HG03095 (cell line): ENCODE results near the gene CACNG6.
"Not testable (repeated sequence)": the region's sequence is repeated elsewhere in the genome, so short reads cannot be mapped to it uniquely, and the experiment has no call there.

Experiments used
- ATAC-seq: cut with Tn5 transposase; IDR thresholded peaks from one replicate; pipeline ENCODE4 v1.9.1; 2021; ENCODE audit warnings: moderate library complexity; ENCODE audit not compliant: unreplicated experiment

Gene CACNG6

GRCh38 chr19:53999694-54000093, 8.3 kb downstream of the CACNG6 start:
- ATAC-seq = no peak

DNA sequence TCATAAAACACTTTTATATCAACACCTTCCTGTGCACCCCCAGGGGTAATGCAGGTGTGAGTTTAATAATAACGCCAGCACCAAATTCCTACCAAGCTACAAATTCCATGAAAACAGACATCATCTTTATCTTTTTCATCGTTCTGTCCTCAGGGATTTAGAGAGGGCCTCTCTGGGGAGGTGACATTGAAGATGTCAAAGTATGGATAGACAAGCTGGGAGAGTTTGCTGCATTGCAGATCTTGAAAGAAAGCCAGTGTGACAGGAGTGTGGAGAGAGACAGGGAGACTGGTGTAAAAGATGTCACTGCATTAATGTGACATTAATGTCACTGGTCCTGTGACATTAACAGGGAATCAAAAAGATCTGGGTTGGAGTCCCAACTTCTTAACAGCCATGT, 10.1 kb downstream of the CACNG6 start:
- no peak for ATAC-seq

DNA sequence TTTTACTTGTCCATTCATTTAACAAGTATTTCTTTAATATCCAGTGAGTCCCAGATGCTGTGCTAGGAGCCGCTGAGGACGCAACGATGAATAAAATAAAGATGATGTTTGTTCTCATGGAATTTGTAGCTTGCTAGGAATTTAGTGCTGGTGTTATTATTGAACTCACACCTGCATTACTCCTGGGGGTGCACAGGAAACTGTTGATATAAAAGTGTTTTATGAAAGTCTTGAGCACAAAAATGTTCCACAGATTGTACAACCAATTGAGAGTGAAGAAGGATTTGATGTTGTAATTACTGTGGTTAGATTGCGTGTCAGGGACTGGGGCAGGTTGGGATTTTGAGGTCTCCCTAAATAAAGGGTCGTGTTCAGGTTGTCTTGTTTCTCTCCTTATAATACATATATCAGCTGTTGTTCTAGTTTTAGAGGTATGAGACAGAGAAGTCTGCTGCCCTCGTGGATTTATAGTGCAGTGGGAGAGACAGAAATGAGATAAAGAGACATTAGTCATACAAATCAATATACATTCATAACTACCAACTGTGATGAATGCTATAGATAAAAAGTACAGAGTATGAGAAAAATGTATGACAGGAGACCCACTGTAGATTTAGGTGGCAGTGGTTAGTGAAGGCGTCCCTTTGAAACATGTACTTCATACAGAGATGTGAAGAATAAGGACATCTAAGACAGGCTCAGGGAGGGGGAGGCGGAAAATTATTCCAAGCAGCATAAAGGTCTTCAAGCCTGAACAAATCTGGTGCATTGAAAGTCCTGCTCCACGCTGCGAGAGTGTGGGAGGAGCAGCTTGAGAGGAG, 11.3 kb downstream of the CACNG6 start:
- ATAC-seq = no peak

DNA sequence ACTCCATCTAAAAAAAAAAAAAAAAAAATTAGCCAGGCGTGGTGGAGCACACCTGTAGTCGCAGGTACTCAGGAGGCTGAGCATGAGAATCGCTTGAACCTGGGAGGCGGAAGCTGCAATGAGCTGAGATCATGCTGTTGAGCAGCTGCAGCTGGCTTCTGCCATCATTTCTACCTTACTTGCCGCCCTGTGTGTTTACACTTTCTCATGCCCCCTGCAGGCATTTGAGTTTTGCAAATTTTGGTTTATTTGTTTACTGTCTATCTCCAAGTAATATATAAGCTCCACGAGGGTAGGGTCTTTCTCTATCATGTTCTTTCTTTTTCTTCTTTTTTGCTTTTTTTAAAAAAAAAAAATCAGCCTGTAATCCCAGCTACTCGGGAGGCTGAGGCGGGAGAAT, 18.0 kb downstream of the CACNG6 start:
- no peak for ATAC-seq

- ATAC-seq = no peak
These were observed 19.0 kb downstream of the CACNG6 start for GRCh38 chr19:54010474-54010873.

DNA sequence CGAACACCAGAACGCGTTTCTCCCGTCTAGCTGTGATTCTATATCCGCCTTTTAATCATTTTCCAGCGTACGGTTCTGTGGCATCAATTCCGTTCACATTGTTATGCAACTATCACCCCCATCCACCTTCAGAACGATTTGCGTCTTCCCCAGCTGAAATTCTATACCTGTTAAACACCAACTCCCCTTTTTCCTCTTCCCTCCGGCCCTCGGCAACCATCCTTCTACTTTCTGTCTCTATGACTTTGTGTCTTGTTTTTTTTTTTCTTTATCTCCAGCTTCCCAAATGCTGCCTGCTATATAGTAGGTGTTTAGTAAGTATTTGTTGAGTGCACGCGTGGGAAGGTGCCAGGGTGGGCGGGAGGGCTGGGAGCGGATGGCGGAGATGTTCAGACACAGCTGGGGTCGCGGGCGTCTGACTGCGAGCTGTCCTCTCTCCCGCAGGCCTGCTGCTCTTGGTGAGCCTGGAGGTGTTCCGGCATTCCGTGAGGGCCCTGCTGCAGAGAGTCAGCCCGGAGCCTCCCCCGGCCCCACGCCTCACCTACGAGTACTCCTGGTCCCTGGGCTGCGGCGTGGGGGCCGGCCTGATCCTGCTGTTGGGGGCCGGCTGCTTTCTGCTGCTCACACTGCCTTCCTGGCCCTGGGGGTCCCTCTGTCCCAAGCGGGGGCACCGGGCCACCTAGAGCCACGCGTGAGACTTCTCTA, 20.2 kb downstream of the CACNG6 start:
- no peak for ATAC-seq

DNA sequence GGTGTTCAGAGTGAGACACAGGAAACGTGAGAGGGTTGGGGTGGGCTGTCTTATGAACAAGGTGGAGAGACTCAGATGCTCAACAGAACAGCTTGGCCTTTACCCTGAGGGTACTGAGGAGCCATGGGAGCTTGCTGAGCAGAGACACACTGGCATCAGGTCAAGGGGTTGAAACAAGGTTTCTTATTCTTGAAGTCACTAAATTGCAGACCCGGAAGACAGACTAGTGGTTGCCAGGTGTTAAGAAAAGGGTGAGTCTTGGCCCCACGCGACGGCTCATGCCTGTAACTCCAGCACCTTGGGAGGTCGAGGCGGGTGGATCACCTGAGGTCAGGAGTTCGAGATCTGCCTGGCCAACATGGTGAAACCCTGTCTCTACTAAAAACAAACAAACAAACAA, 22.4 kb downstream of the CACNG6 start:
- no peak for ATAC-seq

- no peak for ATAC-seq
These were observed 23.6 kb downstream of the CACNG6 start for GRCh38 chr19:54014920-54015560.

DNA sequence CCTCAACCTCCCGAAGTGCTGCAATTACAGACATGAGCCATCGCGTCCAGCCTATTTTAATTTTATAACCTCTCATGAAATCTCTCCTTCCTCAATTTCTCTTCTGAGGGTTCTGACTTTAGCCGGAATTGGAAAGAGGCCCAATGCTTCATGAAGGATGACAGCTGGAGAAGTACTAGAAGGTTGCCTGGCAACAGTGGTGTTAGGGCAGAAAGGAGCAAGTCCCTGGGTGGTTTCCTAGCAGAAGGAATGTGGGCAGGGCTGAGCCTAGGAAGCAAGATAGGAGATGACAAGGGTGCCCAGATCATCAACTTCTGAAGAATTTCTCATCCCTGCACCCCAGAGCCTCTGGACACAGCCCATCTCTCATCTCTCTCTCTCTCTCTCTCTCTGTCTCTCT, 25.8 kb downstream of the CACNG6 start:
- no peak for ATAC-seq

DNA sequence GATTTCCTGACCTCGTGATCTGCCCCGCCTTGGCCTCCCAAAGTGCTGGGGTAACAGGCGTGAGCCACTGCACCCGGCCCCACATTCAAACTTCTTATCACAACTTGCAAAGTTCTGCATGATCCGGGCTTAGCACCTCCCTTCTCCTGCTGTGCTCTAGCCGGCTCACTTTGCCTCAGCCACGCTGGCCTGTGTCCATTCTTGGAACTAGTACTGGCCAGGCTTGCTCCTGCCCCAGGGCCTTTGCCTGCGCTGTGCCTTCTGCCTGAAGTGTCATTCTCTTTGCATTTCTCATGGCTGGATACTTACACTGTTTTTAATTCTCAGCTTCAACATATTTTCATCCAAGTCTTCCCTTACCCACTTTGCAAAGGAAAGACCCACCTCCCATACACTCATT, 29.9 kb downstream of the CACNG6 start:
- no peak for ATAC-seq

DNA sequence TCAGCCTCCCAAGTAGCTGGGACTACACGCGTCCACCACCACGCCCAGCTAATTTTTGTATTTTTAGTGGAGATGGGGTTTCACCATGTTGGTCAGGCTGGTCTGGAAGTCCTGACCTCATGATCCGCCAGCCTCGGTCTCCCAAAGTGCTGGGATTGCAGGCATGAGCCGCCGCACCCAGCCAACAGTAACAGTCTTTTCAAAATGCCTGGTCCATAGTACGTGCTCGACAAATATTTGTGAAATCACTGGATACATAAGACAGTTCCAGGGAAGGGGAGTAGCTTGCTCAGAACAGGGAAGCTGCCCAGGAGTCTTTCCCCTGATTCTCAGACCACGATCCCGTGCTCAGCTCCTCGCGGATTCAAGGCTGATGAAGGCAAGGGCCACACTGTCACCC, 30.5 kb downstream of the CACNG6 start:
- ATAC-seq = no peak

DNA sequence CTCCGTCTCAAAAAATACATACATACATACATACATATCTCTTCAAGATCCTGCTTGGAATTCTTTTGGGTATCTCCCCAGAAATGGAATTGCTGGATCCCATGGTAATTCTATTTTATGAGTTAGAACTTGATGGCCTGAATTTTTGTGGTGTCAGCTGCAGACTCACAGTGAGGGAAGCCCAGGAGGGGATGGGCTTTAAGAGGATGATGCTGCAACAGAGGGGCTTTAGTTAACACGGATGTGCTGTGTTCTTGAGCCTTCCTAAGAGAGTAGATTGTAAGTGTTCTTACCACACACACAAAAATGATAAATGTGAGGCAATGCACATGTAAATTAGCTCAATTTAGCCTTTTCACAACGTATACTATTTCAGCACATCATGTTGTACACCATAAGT, 31.8 kb downstream of the CACNG6 start:
- no peak for ATAC-seq

GRCh38 chr19:54024660-54025059, 33.2 kb downstream of the CACNG6 start:
- no peak for ATAC-seq

DNA sequence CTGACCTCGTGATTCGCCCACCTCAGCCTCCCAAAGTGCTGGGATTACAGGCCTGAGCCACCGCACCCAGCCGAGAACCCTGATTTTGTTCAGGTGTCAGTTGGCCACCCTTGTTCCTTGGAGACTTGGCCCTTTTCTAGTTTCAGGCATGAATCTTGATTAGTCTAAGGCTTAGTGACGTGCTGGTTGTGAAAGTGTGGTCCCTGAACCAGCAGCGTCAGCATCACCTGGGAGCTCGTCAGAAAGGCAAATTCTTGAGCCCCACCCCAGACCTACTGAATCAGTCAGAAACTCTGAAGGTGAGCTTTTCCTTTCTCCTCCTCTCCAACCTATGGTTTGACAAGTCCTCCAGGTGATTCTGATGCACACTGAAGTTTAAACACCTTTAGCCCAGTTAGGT, 35.2 kb downstream of the CACNG6 start:
- ATAC-seq = no peak

DNA sequence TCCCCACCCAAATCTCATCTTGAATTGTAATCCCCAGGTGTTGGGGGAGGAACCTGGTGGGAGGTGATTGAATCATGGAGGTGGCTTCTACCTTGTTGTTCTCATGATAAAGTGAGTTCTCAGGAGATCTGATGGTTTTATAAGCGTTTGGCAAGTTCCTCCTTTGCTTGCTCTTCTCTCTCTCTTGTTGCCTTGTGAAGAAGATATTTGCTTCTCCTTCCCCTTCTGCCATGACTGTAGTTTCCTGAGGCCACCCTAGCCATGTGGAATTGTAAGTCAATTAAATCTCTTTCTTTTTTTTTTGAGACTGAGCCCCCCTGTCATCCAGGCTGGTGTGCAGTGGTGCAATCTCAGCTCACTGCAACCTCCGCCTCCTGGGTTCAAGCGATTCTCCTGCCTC, 37.9 kb downstream of the CACNG6 start:
- no peak for ATAC-seq

DNA sequence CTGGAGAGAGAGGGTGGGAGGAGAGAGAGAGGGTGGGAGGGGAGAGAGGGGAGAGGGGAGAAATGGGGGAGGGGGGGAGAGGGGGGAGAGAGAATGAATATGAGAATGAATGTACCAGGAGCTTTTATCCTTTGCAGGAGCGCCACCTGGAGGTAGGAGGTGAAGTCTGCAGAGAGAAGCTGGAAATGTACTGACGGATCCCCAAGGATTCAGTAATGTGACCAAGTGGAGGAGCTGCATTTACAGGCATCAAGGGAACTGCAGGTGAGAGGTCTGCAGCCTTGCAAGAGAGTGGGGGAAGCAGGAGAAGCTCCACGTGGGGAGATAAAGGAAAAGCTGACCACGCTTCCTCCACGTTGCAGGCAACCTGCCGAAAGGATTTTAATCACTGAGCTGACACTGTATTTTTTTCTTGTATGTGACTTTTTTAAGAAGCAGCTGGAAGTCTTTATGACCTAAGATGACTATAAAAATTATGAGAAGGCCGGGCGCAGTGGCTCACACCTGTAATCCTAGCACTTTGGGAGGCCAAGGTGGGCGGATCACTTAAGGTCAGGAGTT, 38.6 kb downstream of the CACNG6 start:
- ATAC-seq = no peak

GRCh38 chr19:54030895-54031586, 39.6 kb downstream of the CACNG6 start:
- no peak for ATAC-seq

DNA sequence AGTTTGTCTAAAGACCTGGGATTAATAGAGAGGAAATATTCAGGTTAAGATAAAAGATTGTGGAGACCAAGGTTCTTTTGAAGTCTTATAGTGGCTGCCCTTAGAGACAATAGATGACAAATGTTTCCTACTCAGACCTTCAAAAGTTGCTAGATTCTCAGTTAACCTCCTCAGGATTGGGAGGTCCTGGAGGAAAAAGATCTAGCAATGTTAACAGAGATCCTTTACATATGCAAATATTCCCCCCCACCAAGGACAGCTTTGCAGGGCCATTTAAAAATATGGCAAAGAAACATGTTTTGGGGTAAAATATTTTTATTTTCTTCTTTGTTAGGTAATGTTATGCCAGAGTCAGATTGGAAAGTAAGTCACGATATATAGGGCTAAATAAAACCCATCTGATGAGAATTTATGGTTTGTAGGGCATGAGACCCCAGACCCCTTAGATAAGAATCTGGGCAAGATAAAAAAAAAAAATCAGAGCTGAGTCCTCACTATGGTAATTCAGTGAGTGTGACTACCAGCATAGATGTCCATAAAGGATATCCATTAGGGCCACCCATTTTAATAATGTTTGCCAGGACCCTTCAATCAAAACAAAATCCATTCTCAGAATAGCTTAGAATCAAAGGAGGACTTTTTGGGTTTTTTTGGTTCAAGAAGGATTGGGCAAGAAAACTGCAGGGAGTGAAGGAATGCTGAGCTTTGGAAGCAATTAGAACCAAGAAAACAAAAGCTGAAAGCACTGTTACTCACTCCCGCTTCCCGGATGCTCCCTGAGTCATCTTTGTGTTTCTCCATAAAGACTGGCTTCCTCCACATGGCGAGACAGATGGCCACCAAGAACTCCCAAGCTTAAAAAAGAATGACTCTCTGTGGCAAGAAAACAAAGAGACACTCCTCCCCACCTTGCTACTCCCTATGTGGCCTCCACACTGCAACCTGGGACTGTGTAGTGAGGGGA, 44.1 kb downstream of the CACNG6 start:
- no peak for ATAC-seq

DNA sequence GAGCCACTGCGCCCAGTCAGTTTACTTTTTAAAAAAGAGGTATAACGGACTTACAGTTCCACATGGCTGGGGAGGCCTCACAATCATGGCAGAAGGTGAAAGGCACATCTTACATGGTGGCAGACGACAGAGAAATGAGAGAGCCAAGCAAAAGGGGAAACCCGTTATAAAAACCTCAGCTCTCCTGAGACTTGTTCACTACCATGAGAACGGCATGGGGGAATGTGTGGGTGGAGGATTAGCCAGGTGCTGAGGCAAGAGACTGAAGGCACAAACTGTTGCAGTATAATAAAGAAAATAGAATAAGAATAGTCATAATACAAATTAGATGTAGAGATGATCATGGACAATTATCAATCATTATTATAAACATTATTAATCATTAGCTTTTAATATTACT, 45.1 kb downstream of the CACNG6 start:
- not testable (repeated sequence) for ATAC-seq

DNA sequence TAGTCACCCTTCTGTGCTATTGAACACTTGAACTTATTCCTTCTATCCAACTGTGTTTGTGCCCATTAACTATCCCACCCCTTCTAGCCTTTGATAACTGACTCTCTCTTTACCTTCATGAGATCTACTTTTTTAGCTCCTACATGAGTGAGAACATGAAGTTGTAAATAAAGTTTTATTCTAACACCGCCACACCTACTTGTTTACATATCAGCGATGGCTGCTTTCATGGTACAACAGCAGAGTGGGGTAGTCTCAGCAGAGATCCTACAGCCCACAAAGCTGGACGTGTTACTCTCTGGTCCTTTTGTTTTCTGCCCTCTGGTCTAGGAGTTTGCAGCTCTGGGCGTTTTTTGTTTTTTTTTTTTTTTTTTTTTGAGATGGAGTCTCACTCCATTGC, 48.6 kb downstream of the CACNG6 start:
- ATAC-seq = no peak
